Keratinocyte (primary cell): Measurements from ENCODE around the gene GPR6.

Source experiments
- CTCF ChIP-seq, 3 experiments: IDR thresholded peaks in 1 of 3; conservative IDR thresholded peaks in 1 of 3; optimal IDR thresholded peaks in 1 of 3; 2 replicates in 2 of 3; 3 replicates in 1 of 3; pipeline versions ENCODE3 to v1.5.1; 2011; ENCODE audit warnings: low read length in 3 of 3, mild to moderate bottlenecking in 3 of 3, moderate library complexity in 2 of 3, control low read depth in 1 of 3, inconsistent platforms in 1 of 3; ENCODE audit not compliant: insufficient read depth in 2 of 3; ENCODE audit errors: extremely low read depth in 1 of 3
- EZH2 ChIP-seq: IDR thresholded peaks from one replicate; pipeline ENCODE4 v1.6.1; 2012; ENCODE audit warnings: inconsistent platforms, mild to moderate bottlenecking, low read length, moderate library complexity

GRCh38 chr6:110013386-110013785 lies 35.3 kb downstream of the GPR6 start:
- TF ChIP-seq CTCF (optimal IDR thresholded peaks at IDR 0.05 in 1 of 3, IDR thresholded peaks at IDR 0.05 in 1 of 3, conservative IDR thresholded peaks at IDR 0.05 in 1 of 3; ENCODE audit: extremely low read depth in 1 of 3, insufficient read depth in 2 of 3, low read length in 3 of 3) (no peak), EZH2 (no peak)
